PFSK-1 (cell line): Measurements from ENCODE around the gene NXPH4.

ENCODE experiments used
- FOXP2 ChIP-seq: optimal IDR thresholded peaks from 2 replicates; pipeline ENCODE3; 2011; ENCODE audit warnings: borderline replicate concordance, control low read depth, inconsistent platforms; ENCODE audit not compliant: insufficient read depth; ENCODE audit errors: extremely low read length, extremely low read depth
- POLR2AphosphoS5 ChIP-seq: IDR thresholded peaks from 2 replicates; pipeline ENCODE4 v1.6.1; 2012; ENCODE audit warnings: low read depth, mild to moderate bottlenecking, control low read depth, low read length, moderate library complexity
- SIN3A ChIP-seq: IDR thresholded peaks from 2 replicates; pipeline ENCODE4 v1.6.1; 2012; ENCODE audit warnings: mild to moderate bottlenecking, low read length, moderate library complexity, borderline replicate concordance; ENCODE audit not compliant: insufficient read depth
- TAF1 ChIP-seq: IDR thresholded peaks from 2 replicates; pipeline ENCODE4 v1.6.1; 2012; ENCODE audit warnings: low read length, control low read depth, borderline replicate concordance; ENCODE audit not compliant: insufficient read depth
- TF ChIP-seq, protein P1 (sequence below), 2 experiments: IDR thresholded peaks; 2 replicates each; pipeline versions ENCODE4 v1.6.1 to v1.8.0; 2011 to 2012; ENCODE audit warnings: low read depth in 2 of 2, low read length in 2 of 2, control low read depth in 1 of 2, inconsistent platforms in 1 of 2, mild to moderate bottlenecking in 1 of 2, moderate library complexity in 1 of 2; ENCODE audit not compliant: insufficient read depth in 1 of 2

The NXPH4 gene

DNA sequence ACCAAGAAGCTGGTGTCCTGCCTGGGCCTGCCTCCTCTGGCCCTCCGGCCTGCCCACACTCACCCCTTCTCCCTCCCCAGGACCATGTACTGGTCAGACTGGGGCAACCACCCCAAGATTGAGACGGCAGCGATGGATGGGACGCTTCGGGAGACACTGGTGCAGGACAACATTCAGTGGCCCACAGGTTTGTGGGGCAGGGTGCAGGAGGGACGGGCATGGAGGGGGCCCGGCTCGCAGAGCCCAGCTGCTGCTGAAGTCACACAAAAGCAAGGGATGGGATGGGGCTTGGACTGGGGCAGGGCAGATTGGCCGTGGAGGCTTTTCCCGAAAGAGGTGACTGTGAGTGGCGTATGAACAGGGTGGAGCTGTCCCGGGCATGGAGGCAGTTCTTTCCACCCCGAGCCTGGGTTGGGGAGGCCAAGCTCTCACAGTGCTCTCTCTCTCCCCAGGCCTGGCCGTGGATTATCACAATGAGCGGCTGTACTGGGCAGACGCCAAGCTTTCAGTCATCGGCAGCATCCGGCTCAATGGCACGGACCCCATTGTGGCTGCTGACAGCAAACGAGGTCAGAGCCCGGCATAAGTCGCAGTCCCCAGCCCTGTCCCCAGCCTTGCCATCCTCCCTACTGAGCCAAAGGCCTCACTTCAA is 7.8 kb upstream of the NXPH4 start:
- TF ChIP-seq FOXP2: no peak
- TF ChIP-seq, protein P1, sequence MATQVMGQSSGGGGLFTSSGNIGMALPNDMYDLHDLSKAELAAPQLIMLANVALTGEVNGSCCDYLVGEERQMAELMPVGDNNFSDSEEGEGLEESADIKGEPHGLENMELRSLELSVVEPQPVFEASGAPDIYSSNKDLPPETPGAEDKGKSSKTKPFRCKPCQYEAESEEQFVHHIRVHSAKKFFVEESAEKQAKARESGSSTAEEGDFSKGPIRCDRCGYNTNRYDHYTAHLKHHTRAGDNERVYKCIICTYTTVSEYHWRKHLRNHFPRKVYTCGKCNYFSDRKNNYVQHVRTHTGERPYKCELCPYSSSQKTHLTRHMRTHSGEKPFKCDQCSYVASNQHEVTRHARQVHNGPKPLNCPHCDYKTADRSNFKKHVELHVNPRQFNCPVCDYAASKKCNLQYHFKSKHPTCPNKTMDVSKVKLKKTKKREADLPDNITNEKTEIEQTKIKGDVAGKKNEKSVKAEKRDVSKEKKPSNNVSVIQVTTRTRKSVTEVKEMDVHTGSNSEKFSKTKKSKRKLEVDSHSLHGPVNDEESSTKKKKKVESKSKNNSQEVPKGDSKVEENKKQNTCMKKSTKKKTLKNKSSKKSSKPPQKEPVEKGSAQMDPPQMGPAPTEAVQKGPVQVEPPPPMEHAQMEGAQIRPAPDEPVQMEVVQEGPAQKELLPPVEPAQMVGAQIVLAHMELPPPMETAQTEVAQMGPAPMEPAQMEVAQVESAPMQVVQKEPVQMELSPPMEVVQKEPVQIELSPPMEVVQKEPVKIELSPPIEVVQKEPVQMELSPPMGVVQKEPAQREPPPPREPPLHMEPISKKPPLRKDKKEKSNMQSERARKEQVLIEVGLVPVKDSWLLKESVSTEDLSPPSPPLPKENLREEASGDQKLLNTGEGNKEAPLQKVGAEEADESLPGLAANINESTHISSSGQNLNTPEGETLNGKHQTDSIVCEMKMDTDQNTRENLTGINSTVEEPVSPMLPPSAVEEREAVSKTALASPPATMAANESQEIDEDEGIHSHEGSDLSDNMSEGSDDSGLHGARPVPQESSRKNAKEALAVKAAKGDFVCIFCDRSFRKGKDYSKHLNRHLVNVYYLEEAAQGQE (IDR thresholded peaks at IDR 0.05; ENCODE audit: insufficient read depth in 1 of 2, low read depth in 2 of 2, low read length in 2 of 2): no peak
- no peak for TF ChIP-seq SIN3A
- no peak for TF ChIP-seq TAF1
- TF ChIP-seq POLR2AphosphoS5: no peak

DNA sequence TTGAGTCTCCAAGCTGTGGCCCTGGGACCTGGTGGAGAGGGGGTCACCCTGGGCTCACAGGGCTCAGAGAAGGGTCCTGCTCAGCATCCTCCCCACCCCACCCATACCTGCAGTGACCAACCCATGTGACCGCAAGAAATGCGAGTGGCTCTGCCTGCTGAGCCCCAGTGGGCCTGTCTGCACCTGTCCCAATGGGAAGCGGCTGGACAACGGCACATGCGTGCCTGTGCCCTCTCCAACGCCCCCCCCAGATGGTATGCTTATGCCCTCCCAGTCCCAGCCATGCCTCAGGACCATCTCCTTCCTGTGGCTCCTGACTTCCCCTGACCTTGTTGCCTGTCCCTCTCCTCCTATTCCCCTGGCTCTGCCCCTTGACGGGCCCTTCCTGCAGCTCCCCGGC is 6.7 kb upstream of the NXPH4 start:
- TF ChIP-seq, protein P1 (IDR thresholded peaks at IDR 0.05; ENCODE audit: insufficient read depth in 1 of 2, low read depth in 2 of 2, low read length in 2 of 2): no peak
- no peak for TF ChIP-seq FOXP2
- no peak for TF ChIP-seq SIN3A
- no peak for TF ChIP-seq TAF1
- TF ChIP-seq POLR2AphosphoS5: no peak

DNA sequence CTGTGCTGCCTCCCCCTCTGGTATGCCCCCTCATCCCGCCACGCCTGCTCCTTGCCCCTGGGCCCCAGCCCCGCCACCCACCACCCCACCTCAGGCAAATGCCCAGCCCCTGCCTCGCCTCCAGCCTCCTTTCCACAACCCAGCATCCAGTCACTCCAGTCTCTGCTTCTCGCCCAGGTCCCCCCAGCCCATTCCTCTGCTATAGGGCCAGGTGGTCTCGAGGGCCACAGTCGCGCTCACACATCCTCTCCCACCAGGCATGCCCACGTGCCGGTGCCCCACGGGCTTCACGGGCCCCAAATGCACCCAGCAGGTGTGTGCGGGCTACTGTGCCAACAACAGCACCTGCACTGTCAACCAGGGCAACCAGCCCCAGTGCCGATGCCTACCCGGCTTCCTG is 6.1 kb upstream of the NXPH4 start:
- TF ChIP-seq FOXP2 (no peak), POLR2AphosphoS5 (no peak), TAF1 (no peak), SIN3A (no peak)
- TF ChIP-seq, protein P1 (IDR thresholded peaks at IDR 0.05; ENCODE audit: insufficient read depth in 1 of 2, low read depth in 2 of 2, low read length in 2 of 2): no peak

DNA sequence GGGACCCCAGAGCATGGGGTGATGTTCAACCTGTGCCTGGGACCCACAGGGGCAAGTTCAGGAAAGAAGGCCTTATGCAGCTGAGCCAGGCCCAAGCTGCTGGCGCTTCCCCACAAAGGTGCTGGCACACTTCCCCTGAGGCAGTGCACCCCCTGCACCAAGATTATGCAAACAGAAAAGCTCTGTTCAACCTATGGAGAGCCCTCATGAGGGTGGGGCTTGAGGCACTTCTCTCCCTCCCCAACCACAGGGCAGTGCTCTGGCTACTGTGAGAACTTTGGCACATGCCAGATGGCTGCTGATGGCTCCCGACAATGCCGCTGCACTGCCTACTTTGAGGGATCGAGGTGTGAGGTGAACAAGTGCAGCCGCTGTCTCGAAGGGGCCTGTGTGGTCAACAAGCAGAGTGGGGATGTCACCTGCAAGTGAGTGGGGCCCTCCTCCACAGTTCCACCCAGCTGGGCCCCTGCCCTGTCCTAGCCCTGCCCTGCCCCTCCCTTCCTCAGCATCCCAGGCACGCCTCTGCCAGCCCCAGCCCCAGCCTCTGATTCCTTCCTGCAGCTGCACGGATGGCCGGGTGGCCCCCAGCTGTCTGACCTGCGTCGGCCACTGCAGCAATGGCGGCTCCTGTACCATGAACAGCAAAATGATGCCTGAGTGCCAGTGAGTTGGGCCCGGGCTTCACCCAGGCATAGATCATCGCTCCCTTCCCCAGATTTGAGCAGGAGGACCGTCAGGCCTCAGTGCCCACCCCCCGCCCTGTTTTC is 5.5 kb upstream of the NXPH4 start:
- TF ChIP-seq SIN3A: no peak
- TF ChIP-seq TAF1: no peak
- TF ChIP-seq POLR2AphosphoS5: no peak
- TF ChIP-seq FOXP2: no peak
- TF ChIP-seq, protein P1 (IDR thresholded peaks at IDR 0.05; ENCODE audit: insufficient read depth in 1 of 2, low read depth in 2 of 2, low read length in 2 of 2): no peak
